ENCODE data around the gene SLC6A8. TPM values are rescaled to one million over a fixed set of nuclear protein-coding genes. Genes with fewer than 3 reads are reported as not detected.
A peak's percentile ranks its signal among the peaks of the same experiment; 100 is the strongest.

The SLC6A8 gene
- total RNA-seq, 1 experiment from 2014 or later: 45.3 TPM

- Histone ChIP-seq H3K79me2 (ENCODE audit: low read length) (no peaks in the 10 kb centered on the region), H3K36me3 (ENCODE audit: low read depth, low read length) (no peaks in the 10 kb centered on the region), H3K9me2 (replicated peaks; ENCODE audit: low read length) (no peaks in the 10 kb centered on the region), H2AFZ (ENCODE audit: low read length) (no peak overlapping the region), H3K27me3 (ENCODE audit: low read length) (peaks cover 8% of the 10 kb centered on the region; the same call in 1 of the 2 replicates), H3K9me3 (ENCODE audit: low read length) (no peaks in the 10 kb centered on the region), H3K4me3 (ENCODE audit: low read length) (no peak overlapping the region), H3K9ac (ENCODE audit: low read length) (no peak overlapping the region), H3F3A (ENCODE audit: low read length, unreplicated experiment) (no peaks in the 10 kb centered on the region), H3K27ac (ENCODE audit: low read length) (no peak overlapping the region), H3K4me1 (ENCODE audit: insufficient read depth, low read length) (no peaks in the 10 kb centered on the region), H3K4me2 (ENCODE audit: low read length) (no peak overlapping the region), H4K20me1 (ENCODE audit: low read length) (no peaks in the 10 kb centered on the region)
- CTCF ChIA-PET: no interaction called here
- BruUV-seq (replicated peaks): no TSS peak
- peak; percentile 26 for DNase-seq
- POLR2A ChIA-PET (ENCODE audit: unreplicated experiment): no interaction called here
- ATAC-seq: no peak
- intact Hi-C loops (cut with micrococcal nuclease): no loop called here
- TF ChIP-seq, protein P1, sequence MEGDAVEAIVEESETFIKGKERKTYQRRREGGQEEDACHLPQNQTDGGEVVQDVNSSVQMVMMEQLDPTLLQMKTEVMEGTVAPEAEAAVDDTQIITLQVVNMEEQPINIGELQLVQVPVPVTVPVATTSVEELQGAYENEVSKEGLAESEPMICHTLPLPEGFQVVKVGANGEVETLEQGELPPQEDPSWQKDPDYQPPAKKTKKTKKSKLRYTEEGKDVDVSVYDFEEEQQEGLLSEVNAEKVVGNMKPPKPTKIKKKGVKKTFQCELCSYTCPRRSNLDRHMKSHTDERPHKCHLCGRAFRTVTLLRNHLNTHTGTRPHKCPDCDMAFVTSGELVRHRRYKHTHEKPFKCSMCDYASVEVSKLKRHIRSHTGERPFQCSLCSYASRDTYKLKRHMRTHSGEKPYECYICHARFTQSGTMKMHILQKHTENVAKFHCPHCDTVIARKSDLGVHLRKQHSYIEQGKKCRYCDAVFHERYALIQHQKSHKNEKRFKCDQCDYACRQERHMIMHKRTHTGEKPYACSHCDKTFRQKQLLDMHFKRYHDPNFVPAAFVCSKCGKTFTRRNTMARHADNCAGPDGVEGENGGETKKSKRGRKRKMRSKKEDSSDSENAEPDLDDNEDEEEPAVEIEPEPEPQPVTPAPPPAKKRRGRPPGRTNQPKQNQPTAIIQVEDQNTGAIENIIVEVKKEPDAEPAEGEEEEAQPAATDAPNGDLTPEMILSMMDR (conservative IDR thresholded peaks at IDR 0.05; ENCODE audit: low read depth, low read length): peak; percentile 49
- TF ChIP-seq EZH2 (IDR thresholded peaks at IDR 0.05; ENCODE audit: low read length, unreplicated experiment): no peak
Measured at GRCh38 chrX:153649178-153649914, 38.4 kb upstream of the SLC6A8 start.

DNA sequence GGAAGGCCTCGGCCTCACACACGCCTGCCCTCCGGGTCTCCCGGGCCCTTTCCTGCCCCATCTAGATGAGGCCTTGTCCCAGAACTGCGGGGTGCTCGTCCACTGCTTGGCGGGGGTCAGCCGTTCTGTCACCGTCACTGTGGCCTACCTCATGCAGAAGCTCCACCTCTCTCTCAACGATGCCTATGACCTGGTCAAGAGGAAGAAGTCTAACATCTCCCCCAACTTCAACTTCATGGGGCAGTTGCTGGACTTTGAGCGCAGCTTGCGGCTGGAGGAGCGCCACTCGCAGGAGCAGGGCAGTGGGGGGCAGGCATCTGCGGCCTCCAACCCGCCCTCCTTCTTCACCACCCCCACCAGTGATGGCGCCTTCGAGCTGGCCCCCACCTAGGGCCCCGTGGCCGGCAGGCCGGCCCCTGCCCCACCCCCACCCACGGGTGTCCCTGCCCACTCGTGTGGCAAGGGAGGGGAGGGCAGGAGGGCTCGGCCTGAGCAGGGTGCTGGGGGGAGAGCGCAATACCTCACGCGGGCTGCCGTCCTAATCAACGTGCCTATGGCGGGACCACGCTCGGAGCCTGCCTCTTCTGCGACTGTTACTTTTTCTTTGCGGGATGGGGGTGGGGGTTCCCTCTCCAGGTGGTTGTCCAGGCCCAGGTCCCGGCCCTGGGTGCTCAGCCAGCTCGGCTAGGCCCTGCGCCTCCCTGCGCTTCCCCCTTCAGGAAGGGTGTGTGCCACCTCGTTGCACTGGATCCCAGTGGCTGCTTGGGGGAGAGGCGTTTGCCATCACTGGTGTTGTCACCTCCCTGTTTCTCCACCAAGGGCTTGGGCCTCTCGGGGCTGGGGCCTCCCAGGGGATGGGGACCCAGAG, 37.6 kb upstream of the SLC6A8 start:
- no peak for ATAC-seq

More for the DNA sequence above, 37.6 kb upstream of the SLC6A8 start:
- ChIA-PET POLR2A (ENCODE audit: unreplicated experiment) (no interaction called here), CTCF (no interaction called here)
- Histone ChIP-seq H3F3A (ENCODE audit: low read length, unreplicated experiment) (no peaks in the 10 kb centered on the region), H3K4me1 (ENCODE audit: insufficient read depth, low read length) (no peaks in the 10 kb centered on the region), H3K4me2 (ENCODE audit: low read length) (no peak overlapping the region), H3K36me3 (ENCODE audit: low read depth, low read length) (no peaks in the 10 kb centered on the region), H3K9ac (ENCODE audit: low read length) (no peak overlapping the region), H3K27ac (ENCODE audit: low read length) (no peak overlapping the region), H2AFZ (ENCODE audit: low read length) (no peak overlapping the region), H3K9me3 (ENCODE audit: low read length) (no peaks in the 10 kb centered on the region), H4K20me1 (ENCODE audit: low read length) (no peaks in the 10 kb centered on the region), H3K4me3 (ENCODE audit: low read length) (no peak overlapping the region), H3K79me2 (ENCODE audit: low read length) (no peaks in the 10 kb centered on the region), H3K9me2 (replicated peaks; ENCODE audit: low read length) (no peaks in the 10 kb centered on the region), H3K27me3 (ENCODE audit: low read length) (0 out of 2 replicates have a peak, but pooled peaks cover under 1% of the 10 kb centered on the region)
- intact Hi-C loops (cut with micrococcal nuclease): no loop called here
- BruUV-seq (replicated peaks): no TSS peak
- DNase-seq: no peak
- TF ChIP-seq EZH2 (IDR thresholded peaks at IDR 0.05; ENCODE audit: low read length, unreplicated experiment) (no peak), EZH2phosphoT487 (IDR thresholded peaks at IDR 0.05; ENCODE audit: borderline replicate concordance, low read length) (no peak)
- TF ChIP-seq, protein P1 (conservative IDR thresholded peaks at IDR 0.05; ENCODE audit: low read depth, low read length): 0 out of 2 replicates have a peak, but pooled peaks have one; percentile 15
